Heart right ventricle (tissue), 16 donors: Measurements from ENCODE around the gene ECT2. TPM values are rescaled to one million over a fixed set of nuclear protein-coding genes. Genes with fewer than 3 reads are reported as not detected.

ENCODE experiments used
- ATAC-seq, 8 donors: fragments of 200-7000 bp; cut with Tn5 transposase; one replicate each; pipeline ENCODE4 v1.9.1; 2020; ENCODE audit warnings: mild to moderate bottlenecking in 8 of 8, moderate library complexity in 8 of 8, moderate number of reproducible peaks in 1 of 8
- DNase-seq, 2 donors: peaks; one replicate each; pipeline ENCODE4 v3.0.0-alpha.2; 2020
- H3K27ac ChIP-seq, 10 donors: fragments of 200-600 bp; sonication (generic) in 2 of 10; one replicate each; pipeline versions ENCODE4 v1.5.0 to v1.8.0; 2020 to 2022; ENCODE audit warnings: mild to moderate bottlenecking in 3 of 10
- H3K27me3 ChIP-seq, 7 donors: fragments of 200-600 bp; one replicate each; pipeline ENCODE4 v1.8.0; 2021 to 2022; ENCODE audit warnings: mild to moderate bottlenecking in 2 of 7
- H3K36me3 ChIP-seq, 9 donors: fragments of 200-600 bp; sonication (generic) in 1 of 9; one replicate each; pipeline versions ENCODE4 v1.5.0 to v1.8.0; 2020 to 2022; ENCODE audit warnings: mild to moderate bottlenecking in 2 of 9
- H3K4me1 ChIP-seq, 9 donors: fragments of 200-600 bp; sonication (generic) in 1 of 9; one replicate each; pipeline versions ENCODE4 v1.5.0 to v1.8.0; 2020 to 2022; ENCODE audit warnings: mild to moderate bottlenecking in 4 of 9
- H3K4me3 ChIP-seq, 10 donors: fragments of 200-600 bp; sonication (generic) in 2 of 10; one replicate each; pipeline versions ENCODE4 v1.5.0 to v1.8.0; 2020 to 2022; ENCODE audit warnings: mild to moderate bottlenecking in 7 of 10, moderate library complexity in 2 of 10
- H3K9me3 ChIP-seq, 11 donors: fragments of 200-600 bp in 10 of 11; sonication (generic) in 2 of 11; one replicate each; pipeline versions ENCODE4 v1.5.0 to v1.8.0; 2013 to 2022; ENCODE audit warnings: mild to moderate bottlenecking in 2 of 11, control low read depth in 1 of 11, moderate library complexity in 1 of 11
- CTCF ChIP-seq, 9 donors: fragments of 200-600 bp; sonication (generic) in 2 of 9; IDR thresholded peaks; one replicate each; pipeline versions ENCODE4 v1.5.0 to v1.8.0; 2021 to 2022; ENCODE audit warnings: antibody characterized with exemption in 9 of 9, mild to moderate bottlenecking in 5 of 9, moderate library complexity in 1 of 9
- WGBS, 2 donors: extraction: QIAGEN DNeasy Blood & Tissue Kit; methylation state at CpG; one replicate each; pipeline ENCODE4 v1.1.7; 2013; ENCODE audit warnings: inconsistent platforms in 1 of 2; 5-methylcytosine and 5-hydroxymethylcytosine counted together
- intact Hi-C, 10 donors: fragments of 100-400 bp; cut with DNase I; formaldehyde crosslinking; loops; one replicate each; pipeline versions ENCODE4 v1.11.1 to v1.14.2; 2022
- polyA plus RNA-seq, 2 donors: library from polyadenylated mRNA; stranded (reverse); fragments of 200-250 nt; gene quantifications; one replicate each; pipeline ENCODE4 v1.2.3, GENCODE V29; 2013
- total RNA-seq, 10 donors: library from RNA; stranded (reverse); fragmentation: NEBNext Ultra II Directional in 3 of 10; extraction: Animal tissue kit (Norgen Biotek cat#: 25700) in 3 of 10; gene quantifications; one replicate each; pipeline versions ENCODE4 v1.2.1 to v1.2.4, GENCODE V29; 2021 to 2023
- donor health status: Arrhythmogenic right ventricular cardiomyopathy.
- donor health status: ischemic (EF 13 %, LVEDD 7.1; RV severe dilation, severe dysfunction).
- donor health status: healthy with polysubstance abuse.
- donor health status: DM: no; HTN: yes; CAD: no.
- donor health status: DM: no; HTN: no; CAD: no.
- donor health status: ischemic (EF 25% LVEDD 6.9; RV normal size, moderate dysfunction).
- donor health status: ischemic (EF 25% LVEDD 5.7; RV mildly dilated, moderate dysfunction).
- donor health status: healthy.
- donor health status: DM: yes; HTN: yes; CAD: no.
- donor health status: Ischemic cardiomyopathy.
- donor health status: ischemic (EF 35%, LVEDD 5.7; RV mildly dilated, moderate dysfunction).
- donor health status: nonischemic (EF 11% LVEDD 7.7; RV severe dilation, severe dysfunction).
- donor health status: DM: yes; HTN: yes; CAD: no.
- donor health status: PGD.
- donor health status: ischemic (EF 29% LVEDD 5.4; RV normal size, mild dysfunction).
- donor health status: nonischemic (EF 23%, LVEDD 6.1; RV moderate dilation, normal function).

Gene ECT2
- total and polyA plus RNA-seq, 12 donors, result 2.0 to 8.0 (median 5.3) TPM

DNA sequence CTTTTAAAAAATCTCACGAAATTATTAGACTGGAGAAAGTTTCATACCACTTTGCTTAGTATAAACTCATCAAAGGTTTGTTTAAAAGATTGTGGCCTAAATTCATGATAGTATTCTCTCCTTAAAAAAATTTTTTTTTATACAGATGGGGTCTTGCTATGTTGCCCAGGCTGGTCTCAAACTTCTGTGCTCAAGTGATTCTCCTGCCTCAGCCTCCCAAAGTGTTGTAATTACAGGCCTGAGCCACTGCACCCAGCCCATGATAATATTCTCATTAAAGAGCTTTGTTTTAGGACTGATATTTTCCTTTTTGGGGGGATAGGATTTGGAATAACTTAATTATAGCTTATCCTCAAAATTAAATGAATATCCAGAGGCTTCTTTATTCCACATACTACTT is 19.9 kb downstream of the ECT2 start:
- Histone ChIP-seq H3K4me1 (no peaks in the 10 kb centered on the region), H3K36me3 (peaks cover 0 to 86% (median under 1%) of the 10 kb centered on the region in 9 donors), H3K4me3 (no peak overlapping the region), H3K27ac (no peak overlapping the region), H3K27me3 (no peaks in the 10 kb centered on the region), H3K9me3 (no peaks in the 10 kb centered on the region)
- no peak for DNase-seq
- intact Hi-C loops, result no loop called here
- TF ChIP-seq CTCF (IDR thresholded peaks at IDR 0.05), result no peak
- ATAC-seq, result no peak
- WGBS, 2 donors, result 98 to 100% methylated on average over 1 of the region's 1 CpG

DNA sequence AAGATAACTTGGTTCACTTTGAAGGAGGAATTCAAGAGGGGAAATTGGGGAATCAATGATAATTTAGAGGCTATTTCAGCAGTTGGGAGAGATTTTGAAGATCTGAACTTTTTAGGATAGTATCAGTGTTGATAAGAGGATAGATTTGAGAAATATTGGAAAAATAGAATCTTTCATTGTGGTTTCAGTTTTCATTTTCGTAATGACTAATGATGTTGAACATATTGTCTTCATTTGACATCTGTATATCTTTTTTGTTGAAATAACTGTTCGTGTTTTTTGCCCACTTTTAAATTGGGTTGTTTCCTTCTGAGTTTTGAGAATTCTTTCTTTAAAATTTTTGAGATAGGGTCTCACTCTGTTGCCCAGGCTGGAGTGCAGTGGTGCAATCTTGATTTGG is 21.1 kb downstream of the ECT2 start:
- whole genome bisulfite sequencing, 2 donors, result 96% methylated on average over 2 of the region's 2 CpGs
- TF ChIP-seq CTCF (IDR thresholded peaks at IDR 0.05), result no peak

DNA sequence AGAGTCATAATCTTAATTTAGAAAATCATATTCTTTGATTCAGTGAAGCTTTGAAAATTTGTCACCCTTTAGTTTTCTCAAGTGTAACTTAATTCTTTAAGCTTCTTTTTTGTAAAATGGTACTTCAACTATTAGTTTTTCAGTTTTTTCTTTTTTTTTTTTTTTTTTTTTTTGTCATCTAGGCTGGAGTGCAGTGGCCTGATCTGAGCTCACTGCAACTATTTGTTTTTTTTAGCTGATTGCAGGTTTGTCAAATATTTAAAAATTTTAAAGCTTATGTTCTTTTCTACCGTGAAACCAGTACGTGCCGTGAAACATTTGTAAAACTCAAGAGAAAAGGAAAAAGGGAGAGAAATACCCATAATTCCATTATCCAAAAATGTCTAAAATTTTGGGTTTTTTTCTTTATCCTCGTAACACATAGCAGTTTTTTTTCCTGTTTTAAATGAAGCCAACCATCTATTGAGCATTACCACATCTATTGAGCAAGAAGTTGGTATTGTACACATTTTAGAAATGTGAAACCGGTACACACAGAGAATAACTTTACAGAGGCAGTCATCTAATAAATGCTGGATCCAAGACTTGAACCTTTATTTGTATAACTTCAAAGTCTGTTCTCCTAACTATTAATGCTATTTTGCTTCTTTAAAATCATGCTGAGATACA is 25.7 kb downstream of the ECT2 start:
- TF ChIP-seq CTCF (IDR thresholded peaks at IDR 0.05), result no peak
- H3K27me3 ChIP-seq, result no peaks in the 10 kb centered on the region
- no peak for ATAC-seq

More for the DNA sequence above, 21.1 kb downstream of the ECT2 start:
- H3K9me3 ChIP-seq, result no peaks in the 10 kb centered on the region
- no peak for DNase-seq
- no peak overlapping the region for H3K27ac ChIP-seq
- ATAC-seq, result no peak
- H3K27me3 ChIP-seq, result no peaks in the 10 kb centered on the region
- no peaks in the 10 kb centered on the region for H3K4me1 ChIP-seq
- intact Hi-C loops, result no loop called here
- peaks cover 0 to 86% (median 0%) of the 10 kb centered on the region in 9 donors for H3K36me3 ChIP-seq
- no peak overlapping the region for H3K4me3 ChIP-seq

DNA sequence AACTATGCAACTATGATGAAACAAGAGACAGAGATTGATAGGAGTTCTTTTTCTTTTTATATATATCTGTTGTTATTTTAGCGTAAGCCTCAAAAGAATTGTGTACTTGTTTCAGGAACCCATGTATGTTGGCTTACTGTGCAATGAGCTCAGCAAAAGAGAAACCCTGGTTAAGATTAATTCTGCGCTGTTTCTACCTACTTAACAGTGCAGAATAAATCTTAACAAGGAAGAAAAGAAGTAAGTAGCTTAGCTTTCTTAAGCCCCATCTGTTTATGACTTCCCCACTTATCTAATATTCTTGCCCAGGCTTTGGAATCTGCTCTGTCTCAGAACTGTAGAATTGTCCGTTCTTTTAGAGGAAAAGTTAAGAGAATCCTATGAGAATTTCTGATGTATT is 27.4 kb downstream of the ECT2 start:
- H3K4me1 ChIP-seq, result no peaks in the 10 kb centered on the region
- no peak for TF ChIP-seq CTCF (IDR thresholded peaks at IDR 0.05)
- 93 to 96% methylated on average over 3 of the region's 3 CpGs for WGBS, 2 donors
- H3K36me3 ChIP-seq, result peaks cover 0 to 79% (median 0%) of the 10 kb centered on the region in 9 donors
- H3K27ac ChIP-seq, result no peak overlapping the region
- no peak overlapping the region for H3K4me3 ChIP-seq
- no peaks in the 10 kb centered on the region for H3K9me3 ChIP-seq
- no peaks in the 10 kb centered on the region for H3K27me3 ChIP-seq
- intact Hi-C loops, result no loop called here
- no peak for ATAC-seq
- DNase-seq, result no peak

More for the DNA sequence above, 25.7 kb downstream of the ECT2 start:
- DNase-seq, result no peak
- 96% methylated on average over 5 of the region's 5 CpGs for WGBS, 2 donors
- Histone ChIP-seq H3K9me3 (no peaks in the 10 kb centered on the region), H3K4me1 (no peaks in the 10 kb centered on the region), H3K4me3 (no peak overlapping the region), H3K36me3 (peaks cover 0 to 74% (median 0%) of the 10 kb centered on the region in 9 donors), H3K27ac (no peak overlapping the region)
- intact Hi-C loops, result no loop called here
